ENCODE measurements around the gene CDHR5.

The CDHR5 gene

GRCh38 chr11:581752-582151 is 43.0 kb downstream of the CDHR5 start:
- peaks cover 21% of the 10 kb centered on the region for H3K36me3 Mint-ChIP-seq (ENCODE audit: low read depth)
- H3K4me3 Mint-ChIP-seq, result no peak overlapping the region
- H3K9me3 Mint-ChIP-seq, result no peaks in the 10 kb centered on the region
- peaks cover 18% of the 10 kb centered on the region for H3K4me1 Mint-ChIP-seq
- no peaks in the 10 kb centered on the region for H3K27me3 Mint-ChIP-seq (ENCODE audit: low read depth)
- no peak overlapping the region for H3K27ac Mint-ChIP-seq
- TF ChIP-seq, protein P1, sequence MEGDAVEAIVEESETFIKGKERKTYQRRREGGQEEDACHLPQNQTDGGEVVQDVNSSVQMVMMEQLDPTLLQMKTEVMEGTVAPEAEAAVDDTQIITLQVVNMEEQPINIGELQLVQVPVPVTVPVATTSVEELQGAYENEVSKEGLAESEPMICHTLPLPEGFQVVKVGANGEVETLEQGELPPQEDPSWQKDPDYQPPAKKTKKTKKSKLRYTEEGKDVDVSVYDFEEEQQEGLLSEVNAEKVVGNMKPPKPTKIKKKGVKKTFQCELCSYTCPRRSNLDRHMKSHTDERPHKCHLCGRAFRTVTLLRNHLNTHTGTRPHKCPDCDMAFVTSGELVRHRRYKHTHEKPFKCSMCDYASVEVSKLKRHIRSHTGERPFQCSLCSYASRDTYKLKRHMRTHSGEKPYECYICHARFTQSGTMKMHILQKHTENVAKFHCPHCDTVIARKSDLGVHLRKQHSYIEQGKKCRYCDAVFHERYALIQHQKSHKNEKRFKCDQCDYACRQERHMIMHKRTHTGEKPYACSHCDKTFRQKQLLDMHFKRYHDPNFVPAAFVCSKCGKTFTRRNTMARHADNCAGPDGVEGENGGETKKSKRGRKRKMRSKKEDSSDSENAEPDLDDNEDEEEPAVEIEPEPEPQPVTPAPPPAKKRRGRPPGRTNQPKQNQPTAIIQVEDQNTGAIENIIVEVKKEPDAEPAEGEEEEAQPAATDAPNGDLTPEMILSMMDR (IDR thresholded peaks at IDR 0.05; ENCODE audit: unreplicated experiment in 3 of 3), result no peak

DNA sequence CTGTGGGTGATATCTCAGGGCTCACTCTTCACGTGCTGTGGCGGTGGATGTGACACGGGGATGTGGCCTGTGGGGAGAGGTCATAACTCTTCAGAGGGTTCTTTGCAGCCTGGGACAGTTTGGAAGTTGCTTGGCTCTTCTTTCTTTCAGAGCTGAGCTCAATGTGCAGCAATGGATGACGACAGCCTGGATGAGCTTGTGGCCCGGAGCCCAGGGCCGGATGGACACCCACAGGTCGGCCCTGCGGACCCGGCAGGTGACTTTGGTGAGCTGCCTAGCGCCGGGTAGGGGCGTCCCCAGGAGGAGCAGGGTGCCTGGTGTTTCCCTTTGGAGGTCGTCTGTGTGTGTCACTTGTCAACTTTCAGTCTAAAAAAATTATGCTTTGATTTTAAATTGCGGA is 43.4 kb downstream of the CDHR5 start:
- TF ChIP-seq, protein P1 (IDR thresholded peaks at IDR 0.05; ENCODE audit: unreplicated experiment in 3 of 3), result no peak
- H3K27ac Mint-ChIP-seq, result no peak overlapping the region
- H3K36me3 Mint-ChIP-seq (ENCODE audit: low read depth), result peaks cover 19% of the 10 kb centered on the region
- H3K9me3 Mint-ChIP-seq, result no peaks in the 10 kb centered on the region
- H3K27me3 Mint-ChIP-seq (ENCODE audit: low read depth), result peaks cover under 1% of the 10 kb centered on the region
- H3K4me3 Mint-ChIP-seq, result peak overlapping the region; percentile 38 to 72 (median 66)
- peaks cover 18% of the 10 kb centered on the region for H3K4me1 Mint-ChIP-seq

DNA sequence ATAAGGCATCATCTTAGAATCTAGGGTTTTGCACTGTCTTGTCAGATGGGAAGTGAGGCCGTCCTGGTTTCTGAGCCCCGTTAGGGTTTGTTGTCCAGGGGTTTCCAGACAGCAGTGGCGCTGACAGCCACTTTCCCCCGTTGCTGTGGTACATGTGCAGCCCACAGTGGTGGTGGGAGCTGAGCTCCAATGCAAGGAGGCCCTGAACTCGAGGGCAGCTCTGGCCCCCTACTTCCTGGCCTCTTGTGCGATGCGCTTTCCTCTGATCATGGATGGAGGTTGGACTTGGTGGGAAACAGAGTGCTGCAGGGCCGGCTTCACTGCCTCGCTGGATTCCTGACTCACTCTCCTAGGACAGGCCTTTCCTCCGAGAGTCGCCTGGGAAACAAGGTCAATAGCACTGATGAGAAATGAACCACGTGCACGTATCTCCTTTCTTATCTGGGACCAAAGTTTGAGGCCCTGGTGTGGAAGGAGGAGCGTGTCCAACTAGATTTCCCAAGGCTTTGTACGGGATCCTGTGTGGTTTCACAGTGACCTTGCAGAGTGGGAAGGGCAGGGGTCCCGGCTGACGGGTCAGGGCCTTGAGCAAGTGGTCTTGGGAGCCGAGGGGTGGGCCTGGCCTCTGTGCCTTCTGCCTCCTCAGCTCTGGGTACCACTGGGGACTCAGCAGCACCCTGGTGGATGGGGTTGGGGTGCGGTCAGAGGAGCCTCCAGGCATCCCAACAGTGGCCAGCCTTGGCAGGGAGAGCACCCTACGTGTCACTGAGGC is 44.7 kb downstream of the CDHR5 start:
- Mint-ChIP-seq H3K4me3 (peak overlapping the region; percentile 67 to 93 (median 83)), H3K27ac (peak overlapping the region in 1 of 3 experiments; percentile 27), H3K27me3 (ENCODE audit: low read depth) (peaks cover 8% of the 10 kb centered on the region), H3K9me3 (no peaks in the 10 kb centered on the region), H3K36me3 (ENCODE audit: low read depth) (peaks cover 15% of the 10 kb centered on the region), H3K4me1 (peaks cover 21% of the 10 kb centered on the region)
- TF ChIP-seq, protein P1 (IDR thresholded peaks at IDR 0.05; ENCODE audit: unreplicated experiment in 3 of 3), result no peak

DNA sequence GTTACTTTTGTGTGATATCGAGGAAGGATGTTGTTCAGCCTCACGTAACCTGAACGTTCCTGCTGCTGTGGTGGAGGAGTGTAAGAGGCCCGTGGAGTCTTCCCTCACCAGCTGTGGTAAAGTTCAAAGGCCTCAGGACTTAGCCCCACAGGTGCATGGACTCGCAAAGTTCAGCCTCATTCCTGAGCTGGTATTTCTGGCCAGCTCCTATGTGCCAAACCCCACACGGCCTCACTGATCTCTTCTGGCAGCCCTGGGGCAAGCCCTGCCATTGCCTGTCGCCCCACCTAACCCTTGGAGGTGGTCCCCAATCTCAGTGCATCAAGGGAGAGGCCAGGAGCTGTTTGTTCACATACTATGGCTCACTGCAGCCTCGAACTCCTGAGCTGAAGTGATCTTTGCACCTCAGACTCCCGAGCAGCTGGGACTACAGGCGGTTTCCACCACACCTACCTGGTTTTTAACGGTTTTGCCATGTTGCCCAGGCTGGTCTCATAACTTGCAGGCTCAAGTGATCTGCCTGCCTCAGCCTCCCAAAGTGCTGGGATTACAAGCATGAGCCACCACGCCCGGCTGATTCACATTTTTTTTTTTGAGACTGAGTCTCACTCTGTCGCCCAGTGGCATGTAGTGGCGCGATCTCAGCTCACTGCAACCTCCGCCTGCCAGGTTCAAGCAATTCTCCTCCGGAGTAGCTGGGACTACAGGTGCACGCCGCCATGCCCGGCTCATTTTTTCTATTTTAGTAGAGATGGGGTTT is 46.3 kb downstream of the CDHR5 start:
- no peaks in the 10 kb centered on the region for H3K9me3 Mint-ChIP-seq
- H3K4me1 Mint-ChIP-seq, result peaks cover 34% of the 10 kb centered on the region
- H3K27ac Mint-ChIP-seq, result peak overlapping the region in 2 of 3 experiments; percentile 49 to 51
- H3K36me3 Mint-ChIP-seq (ENCODE audit: low read depth), result peaks cover 9% of the 10 kb centered on the region
- H3K4me3 Mint-ChIP-seq, result peak overlapping the region; percentile 89 to 93 (median 92)
- peaks cover 18% of the 10 kb centered on the region for H3K27me3 Mint-ChIP-seq (ENCODE audit: low read depth)
- TF ChIP-seq, protein P1 (IDR thresholded peaks at IDR 0.05; ENCODE audit: unreplicated experiment in 3 of 3), result no peak

DNA sequence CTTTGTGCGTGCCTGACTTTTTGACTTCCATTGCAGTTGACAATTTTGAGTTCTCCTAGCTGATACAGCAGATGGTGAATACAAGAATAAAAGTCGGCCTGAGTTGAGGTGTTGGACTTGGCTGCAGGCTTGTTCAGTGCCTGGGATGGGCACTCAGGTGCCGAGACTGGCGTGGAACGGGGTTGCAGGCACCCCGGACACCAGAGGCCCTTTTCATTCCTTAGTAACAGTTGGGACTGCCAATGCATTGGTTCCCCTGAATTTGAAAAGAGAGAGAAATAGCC is 47.2 kb downstream of the CDHR5 start:
- Mint-ChIP-seq H3K4me3 (peak overlapping the region; percentile 89 to 93 (median 92)), H3K9me3 (no peaks in the 10 kb centered on the region), H3K4me1 (peaks cover 34% of the 10 kb centered on the region), H3K36me3 (ENCODE audit: low read depth) (peaks cover 9% of the 10 kb centered on the region), H3K27ac (peak overlapping the region; percentile 74 to 92 (median 88)), H3K27me3 (ENCODE audit: low read depth) (peaks cover 22% of the 10 kb centered on the region)
- TF ChIP-seq, protein P1 (IDR thresholded peaks at IDR 0.05; ENCODE audit: unreplicated experiment in 3 of 3), result no peak
